ENCODE results near the gene ZNF236.
A peak's percentile ranks its signal among the peaks of the same experiment; 100 is the strongest.
"Not testable (repeated sequence)": the region's sequence is repeated elsewhere in the genome, so short reads cannot be mapped to it uniquely, and the experiment has no call there.

Gene ZNF236

DNA sequence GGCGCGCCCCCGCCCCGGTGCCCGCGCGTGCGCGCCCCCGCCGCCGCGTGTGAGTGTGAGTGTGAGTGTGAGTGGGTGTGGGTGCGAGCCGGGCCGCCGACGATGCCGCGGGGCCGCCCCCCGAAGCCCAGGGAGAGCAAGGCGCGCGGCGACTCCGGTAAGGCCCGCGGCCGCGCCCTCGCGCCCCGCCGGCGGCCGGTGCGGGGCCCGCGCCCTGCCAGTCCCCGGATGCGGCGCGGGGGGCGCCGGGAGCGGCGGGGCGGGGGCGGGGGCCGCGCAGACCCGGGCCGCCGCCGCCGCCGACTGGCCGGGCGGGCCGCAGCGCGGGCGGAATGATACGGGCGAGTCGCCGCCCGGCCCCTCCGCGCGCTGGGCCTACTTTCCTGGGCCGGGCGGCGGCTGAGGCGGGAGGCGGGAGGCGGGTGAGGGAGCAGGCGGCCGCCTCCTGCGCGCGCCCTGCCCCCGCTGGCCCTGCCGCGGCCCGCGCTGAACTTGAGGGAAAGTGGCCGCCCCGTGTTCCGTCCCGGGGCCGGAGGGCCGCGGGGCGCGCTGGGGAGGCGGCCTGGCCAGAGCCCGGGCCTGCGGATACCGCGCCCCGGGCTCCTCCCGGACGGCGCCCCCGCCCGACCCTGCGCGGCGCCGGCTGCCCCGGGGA lies at the start of gene ZNF236:
ZNF236 (plus strand) TSS at position 52 of the 655 bp plus-strand sequence; CDS start at position 103, 51 bp downstream.
- DNase-seq (ENCODE audit: low read depth in 2 of 2) = peak; percentile 42 to 56

- DNase-seq (ENCODE audit: low read depth in 2 of 2) = no peak
Observed at GRCh38 chr18:76772665-76773064, 49.7 kb upstream of the ZNF236 start.

DNA sequence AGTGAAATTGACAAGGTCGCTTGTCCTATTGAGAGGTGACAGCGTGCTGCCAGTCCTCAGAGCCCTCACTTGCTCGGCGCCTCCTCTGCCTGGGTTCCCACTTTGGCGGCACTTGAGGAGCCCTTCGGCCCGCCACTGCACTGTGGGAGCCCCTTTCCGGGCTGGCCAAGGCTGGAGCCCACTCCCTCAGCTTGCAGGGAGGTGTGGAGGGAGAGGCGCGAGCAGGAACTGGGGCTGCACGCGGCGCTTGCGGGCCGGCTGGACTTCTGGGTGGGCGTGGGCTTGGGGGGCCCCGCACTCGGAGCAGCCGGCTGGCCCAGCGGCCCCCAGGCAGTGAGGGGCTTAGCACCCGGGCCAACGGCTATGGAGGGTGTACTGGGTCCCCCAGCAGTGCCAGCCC lies 45.3 kb upstream of the ZNF236 start:
- not testable (repeated sequence) for DNase-seq (ENCODE audit: low read depth in 2 of 2)

DNA sequence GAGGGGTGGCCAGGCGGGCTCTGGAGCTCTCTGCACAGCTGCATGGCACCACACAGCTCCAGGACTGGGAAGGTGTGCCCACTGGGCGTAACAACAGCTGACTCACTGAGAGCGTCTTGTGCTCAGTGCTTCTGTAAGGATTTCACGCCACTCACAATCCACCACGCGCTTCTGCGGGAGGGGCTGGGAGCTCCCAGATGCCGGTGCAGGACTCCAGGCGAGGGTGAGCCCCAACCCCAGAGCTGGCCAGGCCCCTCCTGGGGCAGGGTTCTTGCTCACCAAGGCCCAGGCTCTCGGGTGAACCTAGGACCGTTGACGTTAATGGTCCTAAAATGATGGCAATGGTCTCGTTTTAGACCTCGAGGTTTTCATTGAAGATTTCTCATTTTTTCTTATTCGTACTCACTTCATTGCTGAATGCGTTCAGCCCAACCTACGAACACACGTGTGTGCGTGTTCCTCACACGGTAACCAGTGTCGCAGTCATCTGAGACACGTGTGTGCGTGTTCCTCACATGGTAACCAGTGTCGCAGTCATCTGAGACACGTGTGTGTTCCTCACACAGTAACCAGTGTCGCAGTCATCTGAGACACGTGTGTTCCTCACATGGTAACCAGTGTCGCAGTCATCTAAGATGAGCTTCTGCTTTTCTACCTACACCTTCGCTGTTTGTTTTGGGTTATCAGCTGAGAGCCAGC lies 38.4 kb upstream of the ZNF236 start:
- no peak for DNase-seq (ENCODE audit: low read depth in 2 of 2)

DNA sequence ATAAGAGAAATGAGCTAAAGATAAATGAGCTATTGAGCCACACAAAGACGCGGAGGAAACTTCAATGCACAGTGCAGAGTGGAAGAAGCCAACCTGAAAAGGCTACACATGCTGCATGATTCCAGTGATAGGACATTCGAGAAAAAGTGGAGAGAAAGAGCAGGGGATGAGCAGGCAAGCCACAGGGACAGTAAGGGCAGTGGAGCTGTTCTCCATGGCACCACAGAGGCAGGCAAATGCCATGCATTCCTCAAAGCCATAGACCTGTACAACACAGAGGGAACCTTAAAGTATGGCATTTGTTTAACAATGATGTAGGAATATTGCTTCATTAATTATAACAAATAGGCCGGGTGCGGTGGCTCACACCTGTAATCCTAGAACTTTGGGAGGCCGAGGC lies 36.5 kb upstream of the ZNF236 start:
- DNase-seq (ENCODE audit: low read depth in 2 of 2) = no peak

GRCh38 chr18:76788571-76789317 lies 33.6 kb upstream of the ZNF236 start:
- no peak for DNase-seq (ENCODE audit: low read depth in 2 of 2)

DNA sequence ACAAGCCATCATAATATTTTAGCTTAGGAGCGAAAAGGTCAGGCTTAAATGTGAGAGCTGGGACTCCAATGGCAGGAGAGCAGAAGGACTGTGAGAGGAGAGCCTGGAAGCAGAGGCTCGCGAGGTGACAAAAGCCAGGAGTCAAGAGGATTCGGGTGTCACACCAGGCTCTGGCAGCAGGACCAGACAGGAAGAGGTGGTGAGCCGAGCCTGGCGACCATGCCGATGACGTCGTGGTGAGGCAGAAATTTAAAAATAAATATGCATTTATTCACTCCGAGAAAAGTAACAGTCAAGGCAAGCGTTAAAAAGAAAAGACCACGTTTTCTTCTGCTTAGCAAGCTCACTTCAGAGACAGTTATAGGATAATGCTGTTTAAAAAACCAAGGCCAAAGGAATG lies 31.3 kb upstream of the ZNF236 start:
- DNase-seq (ENCODE audit: low read depth in 2 of 2) = no peak

- no peak for DNase-seq (ENCODE audit: low read depth in 2 of 2)
Observed at GRCh38 chr18:76791642-76792041, 30.7 kb upstream of the ZNF236 start.

DNA sequence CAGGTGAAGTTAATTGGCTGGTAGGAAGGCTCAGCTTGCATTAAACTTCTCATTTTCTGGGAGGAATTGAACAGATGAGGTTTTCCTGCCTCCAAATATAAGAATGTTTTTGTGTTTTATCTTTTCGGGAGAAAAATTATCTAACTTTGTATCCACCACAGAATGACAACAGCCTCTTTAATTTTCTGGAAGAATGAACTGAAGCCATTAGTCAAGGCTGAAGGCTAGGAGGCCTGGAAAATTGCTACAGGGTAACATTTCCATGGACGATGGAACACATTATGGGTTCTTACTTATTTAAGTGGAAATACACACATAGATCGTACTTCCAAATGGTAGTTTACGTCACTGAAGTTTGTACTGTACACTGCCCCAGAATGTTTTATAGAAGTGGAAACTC lies 28.0 kb upstream of the ZNF236 start:
- DNase-seq (ENCODE audit: low read depth in 2 of 2) = no peak

DNA sequence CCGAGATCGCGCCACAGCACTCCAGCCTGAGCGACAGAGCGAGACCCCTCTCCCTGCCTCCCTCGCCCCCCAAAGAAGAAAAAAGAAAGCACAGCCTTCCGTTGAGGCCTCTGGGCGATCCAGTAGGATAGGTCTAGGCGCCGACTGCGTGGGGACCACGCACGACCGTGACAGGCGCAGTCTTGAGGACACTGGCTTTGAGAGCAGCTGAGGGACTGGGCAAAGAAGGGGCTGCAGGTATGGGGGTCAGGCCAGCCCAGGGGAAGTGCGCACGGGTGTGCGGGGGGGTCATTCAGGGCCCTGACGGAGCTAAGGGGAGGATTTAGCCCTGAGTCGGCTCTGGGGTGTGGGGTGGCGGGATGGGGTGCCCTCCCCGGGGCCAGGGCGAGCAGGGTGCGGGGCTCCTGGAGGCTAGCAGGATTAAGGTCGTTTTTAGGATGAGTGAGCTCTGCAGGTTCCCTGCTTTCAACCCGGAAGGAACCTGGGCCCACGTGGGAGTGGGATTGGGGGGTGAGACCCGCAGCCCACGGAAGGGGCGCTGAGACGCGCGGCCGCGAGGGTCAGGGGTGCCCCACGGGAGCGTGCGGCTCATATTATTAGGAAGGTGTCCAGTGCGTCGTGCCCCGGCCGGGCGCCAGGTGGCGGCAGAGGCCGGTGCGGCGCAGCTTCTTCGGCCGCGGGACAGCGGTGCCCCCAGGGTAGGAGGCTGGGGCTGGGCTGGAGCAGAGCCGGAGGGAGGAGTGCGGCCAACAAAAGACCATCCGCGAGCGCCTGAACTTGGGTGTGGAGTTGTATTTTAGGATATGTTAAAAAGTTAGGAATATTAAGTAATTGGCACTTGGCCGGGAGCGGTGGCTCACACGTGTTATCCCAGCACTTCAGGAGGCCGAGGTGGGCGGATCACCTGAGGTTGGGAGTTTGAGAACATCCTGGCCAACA lies 20.5 kb upstream of the ZNF236 start:
- DNase-seq (ENCODE audit: low read depth in 2 of 2) = no peak

DNA sequence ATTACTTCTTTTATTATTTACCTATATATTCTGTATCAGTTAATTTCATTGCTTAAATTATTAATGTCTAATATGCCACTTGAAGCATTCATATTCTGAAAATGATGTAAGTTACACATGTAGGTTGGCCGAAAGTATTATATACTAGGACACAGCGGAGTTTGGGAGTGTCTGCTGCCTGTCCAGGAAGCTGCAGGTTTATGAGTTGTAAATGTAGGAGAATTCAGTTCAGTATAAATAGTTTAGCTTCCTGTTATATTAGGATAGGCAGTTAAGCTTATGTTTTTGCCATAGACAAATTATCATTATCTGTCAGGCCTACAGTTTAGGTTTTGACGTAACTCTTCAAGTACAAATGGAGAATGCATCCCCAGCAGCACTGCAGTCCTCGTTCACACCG lies 18.9 kb upstream of the ZNF236 start:
- DNase-seq (ENCODE audit: low read depth in 2 of 2) = no peak

- DNase-seq (ENCODE audit: low read depth in 2 of 2) = peak; percentile 38 to 70
Observed at GRCh38 chr18:76803814-76804213, 18.5 kb upstream of the ZNF236 start.

GRCh38 chr18:76805221-76805620 lies 17.1 kb upstream of the ZNF236 start:
- no peak for DNase-seq (ENCODE audit: low read depth in 2 of 2)

- DNase-seq (ENCODE audit: low read depth in 2 of 2) = no peak
Observed at GRCh38 chr18:76806301-76806700, 16.1 kb upstream of the ZNF236 start.

DNA sequence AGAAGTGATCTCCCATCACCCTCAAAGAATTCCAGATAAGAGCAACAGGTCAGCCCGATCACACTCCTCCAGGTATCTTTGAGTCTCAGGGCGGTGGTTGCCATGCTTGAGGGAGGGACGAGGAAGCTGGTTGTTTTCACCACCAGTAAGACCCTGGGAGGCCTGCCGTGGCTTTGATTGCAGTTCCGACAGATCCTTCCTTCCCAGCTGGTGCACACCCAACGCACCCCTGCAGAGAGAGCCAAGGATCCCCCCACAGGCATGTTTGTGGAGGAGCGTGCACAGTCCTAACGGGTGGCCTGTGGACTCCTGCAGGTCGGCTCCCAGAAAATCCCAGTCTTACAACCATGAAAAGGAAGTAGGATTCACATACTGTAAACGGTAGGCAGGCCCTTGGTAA lies 13.8 kb upstream of the ZNF236 start:
- no peak for DNase-seq (ENCODE audit: low read depth in 2 of 2)

DNA sequence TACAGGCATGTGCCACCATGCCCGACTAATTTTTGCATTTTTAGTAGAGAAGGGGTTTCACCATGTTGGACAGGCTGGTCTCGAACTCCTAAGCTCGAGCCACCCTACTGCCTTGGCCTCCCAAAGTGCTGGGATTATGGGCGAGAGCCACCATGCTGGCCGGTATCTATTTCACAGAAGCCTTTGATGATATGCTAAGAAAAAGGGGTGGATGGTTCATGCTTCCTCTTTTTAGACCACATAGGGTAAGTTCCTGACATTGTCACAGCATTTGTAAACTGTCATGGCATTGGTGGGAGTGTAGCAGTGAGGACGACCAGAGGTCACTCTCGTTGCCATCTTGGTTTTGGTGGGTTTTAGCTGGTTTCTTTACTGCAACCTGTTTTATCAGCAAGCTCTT lies 10.8 kb upstream of the ZNF236 start:
- not testable (repeated sequence) for DNase-seq (ENCODE audit: low read depth in 2 of 2)

GRCh38 chr18:76814256-76814655 lies 8.1 kb upstream of the ZNF236 start:
- DNase-seq (ENCODE audit: low read depth in 2 of 2) = no peak

GRCh38 chr18:76816127-76816526 lies 6.2 kb upstream of the ZNF236 start:
- no peak for DNase-seq (ENCODE audit: low read depth in 2 of 2)

- no peak for DNase-seq (ENCODE audit: low read depth in 2 of 2)
Observed at GRCh38 chr18:76817888-76818611, 4.3 kb upstream of the ZNF236 start.

DNA sequence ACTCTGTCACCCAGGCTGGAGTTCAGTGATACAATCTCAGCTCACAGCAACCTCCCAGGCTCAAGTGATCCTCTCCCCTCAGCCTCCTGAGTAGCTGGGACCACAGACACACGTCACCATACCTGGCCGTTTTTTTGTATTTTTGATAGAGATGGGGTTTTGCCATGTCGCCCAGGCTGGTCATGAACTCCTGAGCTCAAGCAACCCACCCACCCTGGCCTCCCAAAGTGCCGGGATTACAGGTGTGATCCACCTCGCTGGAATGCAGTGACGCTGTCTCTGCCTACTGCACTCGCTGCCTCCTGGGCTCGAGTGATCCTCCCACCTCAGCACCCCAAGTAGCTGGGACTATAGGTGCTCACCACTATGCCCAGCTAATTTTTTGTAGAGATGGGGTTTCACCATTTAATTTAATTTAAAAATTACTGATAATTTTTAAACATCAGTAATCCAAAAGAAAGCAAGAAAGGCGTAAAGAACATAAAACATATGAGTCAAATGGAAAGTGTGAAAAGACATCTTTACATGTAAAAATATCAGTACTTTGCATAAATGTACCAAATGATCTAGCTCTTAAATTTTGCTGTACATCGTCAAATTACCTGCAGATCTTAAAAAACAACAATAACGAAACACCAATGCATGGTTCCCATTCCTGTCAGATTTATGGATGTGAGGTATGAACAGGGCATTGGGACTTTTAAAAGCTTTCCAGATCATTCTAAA lies 2.8 kb upstream of the ZNF236 start:
- DNase-seq (ENCODE audit: low read depth in 2 of 2) = no peak
